NCI-H446 (cell line): ENCODE measurements around the gene HMGXB3.
"Not testable (repeated sequence)": the region's sequence is repeated elsewhere in the genome, so short reads cannot be mapped to it uniquely, and the experiment has no call there.

ENCODE experiments used
- DNase-seq, 2 experiments: peaks; one replicate each; lab custom pipeline; 2025; lab: John Stamatoyannopoulos, UW

Gene HMGXB3

DNA sequence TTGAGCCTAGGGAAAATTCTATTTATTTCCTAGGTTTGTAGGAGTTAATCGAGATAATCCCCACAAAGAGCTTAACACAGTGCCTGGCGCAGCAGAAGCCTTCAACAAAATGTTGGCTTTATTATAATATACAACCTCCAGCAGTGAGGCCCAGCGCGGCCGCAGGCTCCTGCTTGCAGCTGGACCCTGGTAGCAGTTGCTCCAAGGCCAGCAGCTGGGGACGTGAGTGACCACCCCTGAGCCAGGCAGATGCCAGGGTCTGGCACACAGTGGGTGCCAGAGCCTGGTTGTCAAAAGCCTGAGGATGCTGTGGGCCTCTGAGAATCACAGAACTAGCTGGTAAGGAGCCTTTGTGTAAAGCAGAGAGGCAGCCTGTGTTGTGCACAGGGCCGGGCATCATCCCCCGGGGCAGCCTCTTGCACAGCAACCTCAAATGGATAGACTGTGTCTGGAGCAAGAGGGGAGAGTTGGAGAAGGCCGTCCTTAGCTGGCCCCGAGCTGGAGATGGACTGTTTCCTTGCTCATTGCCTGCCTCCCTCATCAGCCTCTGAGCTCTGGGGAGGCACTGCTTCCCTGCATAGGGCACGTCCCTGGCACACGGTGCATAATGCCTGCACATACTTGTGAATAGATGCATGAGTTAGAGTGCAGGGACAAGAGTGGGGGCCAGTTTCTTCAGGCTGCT is 68.6 kb downstream of the HMGXB3 start:
- no peak for DNase-seq

DNA sequence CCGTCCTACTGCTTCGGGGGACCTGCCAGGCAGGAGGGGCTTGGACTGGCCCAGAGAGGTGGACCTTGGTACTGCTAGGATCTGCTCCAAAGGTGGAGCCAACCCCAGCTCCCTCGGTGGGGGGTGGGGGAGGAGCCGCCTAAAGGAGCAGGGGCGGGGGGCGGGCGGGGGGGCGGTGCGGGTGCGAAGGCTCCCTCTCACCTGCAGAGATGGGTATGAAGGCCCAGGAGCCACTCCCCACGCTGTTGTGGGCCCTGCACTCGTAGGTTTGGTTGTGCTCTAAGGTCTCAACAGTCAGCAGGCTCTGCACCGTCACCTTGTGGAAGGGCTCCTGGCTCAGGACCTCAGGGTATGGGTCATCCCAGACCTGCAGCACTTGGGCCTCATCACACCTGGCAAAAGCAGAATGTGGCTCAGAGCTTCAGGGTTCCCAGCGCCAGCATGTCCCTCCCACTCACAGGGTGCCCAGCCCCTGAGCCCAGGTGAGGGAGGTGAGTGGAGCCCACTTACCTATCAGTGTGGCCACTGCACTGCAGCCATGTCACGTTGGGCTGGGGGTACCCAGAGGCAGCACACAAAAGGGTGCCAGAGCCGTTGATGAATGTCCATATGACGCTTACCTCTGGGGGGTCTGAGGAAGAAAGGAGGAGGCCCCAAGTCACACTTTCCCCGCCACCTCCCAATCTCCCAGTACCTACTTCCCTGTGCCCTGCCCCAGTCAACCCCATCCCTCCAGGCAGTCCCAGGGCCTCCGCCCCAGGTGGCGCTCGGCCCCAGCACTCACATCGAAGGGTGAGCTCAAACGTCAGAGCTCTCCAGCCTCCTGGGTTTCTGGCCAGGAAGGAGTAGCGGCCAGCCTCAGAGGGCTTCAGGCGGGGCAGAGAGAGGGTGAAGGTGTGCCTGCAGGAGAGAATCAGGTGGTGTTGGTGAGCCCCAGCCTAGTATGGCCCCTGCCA is 69.4 kb downstream of the HMGXB3 start:
- no peak for DNase-seq

DNA sequence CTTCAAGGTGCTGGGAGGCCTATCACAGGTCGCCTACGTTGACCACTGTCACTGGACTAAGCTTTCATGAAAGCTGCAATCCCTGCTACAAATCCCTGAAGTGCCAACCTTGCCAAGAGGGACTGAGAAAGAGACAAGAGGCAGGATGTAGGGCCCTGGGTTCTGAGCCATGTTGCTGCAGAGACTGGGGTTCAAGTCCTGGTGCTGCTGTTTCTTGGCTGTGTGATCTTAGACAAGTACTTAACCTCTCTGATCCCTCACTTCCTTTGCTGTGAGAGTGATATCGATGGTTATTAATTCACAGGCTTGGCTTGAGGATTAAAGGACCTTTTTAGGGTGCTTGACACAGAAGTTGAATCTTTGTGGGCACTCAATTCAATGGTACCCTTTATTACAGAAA is 70.3 kb downstream of the HMGXB3 start:
- DNase-seq, result no peak

DNA sequence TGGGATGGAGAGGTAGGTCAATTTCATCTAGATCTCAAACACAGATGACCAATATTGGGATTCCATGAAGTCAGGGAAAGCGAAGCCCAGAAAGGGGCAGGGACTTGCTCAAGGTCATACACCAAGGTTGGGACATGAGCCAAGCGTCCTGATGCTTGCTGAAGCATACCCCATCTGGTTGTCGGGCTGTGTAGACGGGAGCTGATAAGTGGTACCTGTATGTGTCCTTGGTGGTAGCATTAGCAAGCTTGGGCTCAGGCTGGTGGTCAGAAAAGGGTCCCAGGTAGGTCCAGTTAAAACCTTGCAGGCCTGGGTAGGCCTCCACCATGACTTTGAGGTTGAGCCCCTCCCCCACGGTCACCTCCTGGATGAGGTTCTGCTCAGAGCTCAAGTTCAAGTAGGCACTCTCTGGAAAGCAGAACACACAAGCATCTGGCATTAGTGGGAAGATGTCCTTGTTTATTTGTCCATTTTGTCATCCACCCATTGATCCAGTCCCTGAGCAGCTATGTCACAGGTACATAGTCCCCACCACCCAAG is 72.6 kb downstream of the HMGXB3 start:
- no peak for DNase-seq

DNA sequence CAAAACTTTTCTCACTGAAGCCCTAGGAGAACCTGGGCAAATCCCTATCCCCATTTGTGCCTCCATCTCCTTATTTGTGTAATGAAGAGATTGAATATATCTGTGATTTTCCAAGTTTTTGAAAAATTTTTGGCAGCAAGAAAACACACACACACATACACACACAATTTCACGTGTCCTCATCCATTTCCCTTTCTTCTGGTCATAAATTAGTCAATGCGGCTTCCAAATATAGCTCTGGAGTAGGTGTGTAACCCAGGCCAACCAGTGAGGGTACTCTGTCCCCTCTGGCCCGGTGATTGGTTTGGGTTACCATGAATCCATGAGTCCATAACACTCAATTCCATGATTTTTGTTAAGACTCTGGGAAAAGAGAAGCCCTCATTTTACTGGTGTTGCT is 73.1 kb downstream of the HMGXB3 start:
- DNase-seq, result no peak

DNA sequence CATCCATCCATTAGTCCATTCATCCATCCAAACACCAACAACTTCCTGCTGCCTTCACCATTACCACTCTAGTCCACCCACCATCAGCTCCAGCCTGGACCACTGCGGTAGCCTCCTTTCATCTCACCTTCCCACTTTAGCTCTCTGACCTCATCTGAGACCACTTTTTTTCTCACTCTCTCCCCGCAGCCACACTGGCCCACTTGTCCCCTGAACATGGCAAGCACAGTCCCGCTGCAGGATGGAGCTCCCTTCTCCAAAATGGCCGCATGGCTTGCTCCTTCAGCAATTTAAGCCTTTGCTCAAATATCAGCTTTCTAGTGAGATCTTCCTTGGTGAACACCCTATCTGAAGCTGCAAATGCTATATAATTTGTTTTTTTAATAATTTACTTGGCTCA is 74.7 kb downstream of the HMGXB3 start:
- no peak for DNase-seq

DNA sequence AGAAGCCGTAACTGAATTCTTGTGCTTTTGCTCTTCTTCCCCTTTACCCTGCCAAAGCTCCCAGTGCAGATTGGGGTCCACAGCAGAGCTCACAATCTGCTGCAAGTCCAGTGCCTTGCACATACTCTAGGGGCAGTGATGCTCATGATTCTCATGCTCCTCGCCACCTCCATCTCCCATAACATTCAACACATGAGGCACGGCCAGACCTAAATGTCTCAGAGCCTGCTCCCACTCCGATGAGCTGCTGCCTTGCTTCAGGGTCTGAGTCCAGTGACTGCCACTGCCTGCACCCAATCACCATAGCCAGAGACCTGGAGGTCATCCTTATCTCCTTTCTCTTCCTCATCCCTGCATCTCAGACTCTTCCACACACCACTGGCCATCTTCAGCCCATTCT is 75.3 kb downstream of the HMGXB3 start:
- no peak for DNase-seq

DNA sequence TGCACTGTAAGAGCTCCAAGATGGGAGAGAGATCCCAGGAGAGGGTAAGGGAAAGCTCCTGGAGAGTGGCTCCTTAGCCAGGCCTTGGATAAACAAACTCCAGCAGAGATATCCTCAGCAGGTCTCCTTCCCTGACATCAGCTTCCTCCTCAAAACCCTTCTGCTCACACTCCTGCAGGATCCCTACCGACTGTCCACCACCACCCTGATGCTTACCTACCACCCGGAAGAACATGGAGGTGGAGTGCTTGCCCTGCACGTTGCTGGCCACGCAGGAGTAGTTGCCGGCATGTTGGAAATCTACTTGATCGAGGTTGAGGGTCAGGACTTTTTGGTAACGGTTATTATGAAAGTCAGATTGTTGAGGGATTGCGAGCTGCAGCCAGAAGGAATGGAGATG is 76.5 kb downstream of the HMGXB3 start:
- DNase-seq, result no peak

DNA sequence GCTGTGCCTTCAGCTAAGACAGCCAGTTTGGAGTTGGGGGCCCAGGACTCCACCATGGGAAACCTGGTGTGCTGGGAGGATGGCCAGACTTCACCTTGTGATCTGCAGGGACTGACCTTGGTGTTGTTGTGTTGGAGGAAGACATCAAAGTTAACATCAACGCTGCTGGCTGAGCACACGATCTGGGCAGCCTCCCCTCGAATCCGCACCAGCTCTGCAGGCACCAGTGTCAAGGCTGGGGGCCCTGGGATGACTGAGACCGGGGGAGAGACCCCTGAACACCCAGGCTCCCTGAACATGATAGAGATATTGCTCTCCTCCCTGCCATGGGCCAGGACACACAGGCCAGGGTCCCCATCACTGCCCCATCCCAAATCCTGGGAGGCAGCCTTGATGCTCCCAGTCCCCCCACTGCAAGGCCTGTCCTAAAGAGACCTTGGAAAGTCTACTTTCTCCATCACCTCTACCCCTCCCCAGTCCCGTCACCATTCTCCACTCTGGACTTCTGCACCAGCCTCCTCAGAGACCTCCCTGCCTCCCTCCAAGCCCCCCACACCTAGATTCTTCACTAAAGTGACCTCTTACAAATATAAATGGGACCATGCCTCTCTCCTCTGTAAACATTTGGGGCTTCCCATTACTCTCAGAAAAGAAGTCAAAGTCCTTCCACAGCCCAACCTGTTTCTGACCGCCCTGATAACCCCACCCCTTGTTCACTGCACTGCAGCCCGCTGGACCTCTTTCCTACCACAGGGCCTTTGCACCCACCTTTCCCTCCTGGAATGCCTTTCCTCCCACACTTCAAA is 77.7 kb downstream of the HMGXB3 start:
- no peak for DNase-seq

DNA sequence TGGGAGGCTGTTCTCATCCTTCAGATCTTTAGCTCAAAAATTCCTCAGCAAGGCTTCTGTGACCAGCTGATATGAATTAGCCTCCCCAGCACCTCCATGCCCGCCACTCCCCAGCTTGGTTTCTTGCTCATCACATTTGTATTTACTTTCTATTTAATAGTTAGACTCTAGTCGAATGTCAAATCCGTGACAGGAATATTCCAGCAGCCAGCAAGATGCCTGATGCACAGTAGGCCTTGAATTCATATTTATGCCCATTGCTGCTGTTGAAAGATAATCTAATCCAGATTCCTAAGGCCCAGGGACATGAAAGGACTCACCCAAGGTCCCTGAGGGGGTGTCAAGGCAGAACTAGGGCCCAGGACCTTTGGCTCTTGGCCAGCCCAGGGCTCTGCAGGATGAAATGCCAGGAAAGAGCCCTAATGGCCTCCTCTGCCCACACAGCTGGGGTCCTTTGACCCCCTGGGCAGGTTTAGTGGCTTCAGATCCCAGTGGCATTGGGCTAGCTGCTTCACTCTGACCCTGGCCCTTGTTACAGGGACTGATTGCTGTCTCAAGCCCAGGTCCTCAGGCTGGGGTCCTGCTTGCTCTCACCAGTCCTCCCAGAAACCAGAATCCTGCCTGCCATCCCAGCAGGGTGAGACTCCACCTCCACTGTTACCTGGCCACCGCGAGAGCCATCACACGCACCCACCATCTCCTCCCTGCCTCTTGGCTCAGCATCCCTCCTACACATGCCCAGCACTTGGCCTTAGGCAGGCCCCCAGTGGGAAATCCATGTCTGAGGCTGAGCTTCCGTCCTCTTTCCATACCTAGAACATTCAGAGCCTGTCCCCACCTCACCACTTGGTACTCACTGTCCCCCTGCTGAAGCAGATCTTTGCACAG is 78.5 kb downstream of the HMGXB3 start:
- DNase-seq, result no peak

DNA sequence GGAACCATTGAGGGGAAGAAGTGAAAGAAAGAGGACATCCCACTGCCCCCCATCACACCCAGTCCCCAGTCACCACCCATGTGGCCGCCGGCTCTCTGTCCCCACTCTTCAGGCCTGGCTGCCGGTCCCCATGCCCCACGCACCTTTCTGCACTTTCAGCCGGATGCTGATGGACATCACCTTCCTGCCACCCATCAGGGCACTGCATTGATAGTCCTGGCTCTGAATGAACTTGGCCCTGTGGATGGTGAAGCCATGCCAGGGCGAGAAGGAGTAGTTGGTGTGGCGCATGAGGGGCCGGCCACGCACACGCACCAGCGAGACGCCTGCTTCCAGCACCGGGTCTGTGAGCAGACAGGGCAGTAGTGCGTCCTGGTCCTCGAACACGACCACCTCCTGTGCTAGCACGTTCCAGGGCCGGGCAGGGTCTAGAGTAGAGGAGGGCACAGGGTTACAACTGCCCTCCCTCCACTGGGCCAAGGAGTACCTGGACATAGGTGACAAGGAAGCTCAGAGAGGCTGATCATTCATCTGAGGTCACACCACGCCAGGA is 79.4 kb downstream of the HMGXB3 start:
- no peak for DNase-seq

DNA sequence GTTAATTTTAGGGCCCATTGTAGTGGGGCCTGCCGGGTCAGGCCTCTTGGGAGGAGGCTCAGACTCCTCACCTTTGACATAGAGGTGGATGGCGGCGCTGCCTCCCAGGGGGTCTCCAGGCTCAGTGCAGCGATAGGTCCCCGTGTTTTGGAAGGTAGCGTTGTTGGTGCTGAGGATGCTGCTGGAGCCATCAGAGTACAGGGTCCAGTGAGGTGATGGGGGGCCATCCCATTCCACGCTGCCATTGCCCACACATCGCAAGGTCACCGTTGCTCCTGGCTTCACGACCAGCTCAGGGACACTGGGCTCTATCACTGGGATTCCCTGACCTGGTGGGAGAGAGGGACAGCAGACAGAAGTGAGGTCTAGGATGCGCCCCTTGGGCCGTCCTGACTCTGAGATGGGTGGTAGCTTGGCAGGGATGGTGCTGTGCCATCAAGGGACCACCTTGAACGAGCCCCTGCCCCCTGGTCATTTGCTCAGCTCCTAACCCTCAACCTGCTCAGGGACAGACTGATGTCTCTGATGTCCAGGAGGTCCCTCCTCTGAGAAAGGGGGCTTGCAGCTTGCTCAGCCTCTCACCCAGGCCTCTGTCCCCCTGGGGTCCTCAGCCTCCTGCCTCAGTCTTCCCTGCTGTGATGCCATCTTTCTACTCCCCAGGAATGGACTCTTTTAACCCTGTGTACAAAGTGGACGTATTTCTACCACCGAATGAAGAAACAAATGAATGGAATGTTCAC is 80.3 kb downstream of the HMGXB3 start:
- no peak for DNase-seq

DNA sequence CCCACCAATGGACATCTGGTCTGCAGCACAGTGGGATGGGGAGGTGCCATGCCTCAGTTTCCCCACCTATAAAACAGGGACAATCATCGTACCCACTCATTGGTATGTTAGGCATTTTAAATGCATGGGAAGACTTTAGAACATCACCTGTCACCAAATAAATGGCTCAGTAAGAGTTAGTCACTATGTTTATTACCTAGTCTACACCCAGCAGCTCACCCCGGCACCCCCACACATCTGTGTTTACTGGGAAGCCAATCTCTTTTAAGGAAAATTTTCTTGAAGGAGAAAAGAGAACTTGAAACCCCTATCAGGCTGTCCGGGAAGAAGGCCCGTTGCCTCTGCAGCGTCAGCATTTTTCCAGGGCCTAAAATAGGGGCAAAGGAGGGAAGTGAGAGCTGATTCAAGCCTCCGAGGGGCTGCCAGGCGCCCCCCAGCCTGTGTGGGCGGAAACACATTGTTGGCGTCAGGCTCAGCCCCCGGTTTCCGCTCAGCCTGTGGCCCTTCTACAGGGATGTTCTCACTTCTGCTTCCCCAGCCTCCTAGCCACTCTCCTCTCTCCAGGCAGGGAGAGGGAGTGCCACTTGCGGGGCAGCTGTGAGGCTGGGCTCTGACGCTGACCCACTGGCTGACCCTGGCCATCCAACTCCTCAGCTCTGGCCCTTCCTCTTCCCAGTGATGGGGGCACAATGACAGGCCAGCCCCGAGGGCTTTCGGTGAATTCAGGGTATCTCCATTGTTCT is 81.2 kb downstream of the HMGXB3 start:
- no peak for DNase-seq

DNA sequence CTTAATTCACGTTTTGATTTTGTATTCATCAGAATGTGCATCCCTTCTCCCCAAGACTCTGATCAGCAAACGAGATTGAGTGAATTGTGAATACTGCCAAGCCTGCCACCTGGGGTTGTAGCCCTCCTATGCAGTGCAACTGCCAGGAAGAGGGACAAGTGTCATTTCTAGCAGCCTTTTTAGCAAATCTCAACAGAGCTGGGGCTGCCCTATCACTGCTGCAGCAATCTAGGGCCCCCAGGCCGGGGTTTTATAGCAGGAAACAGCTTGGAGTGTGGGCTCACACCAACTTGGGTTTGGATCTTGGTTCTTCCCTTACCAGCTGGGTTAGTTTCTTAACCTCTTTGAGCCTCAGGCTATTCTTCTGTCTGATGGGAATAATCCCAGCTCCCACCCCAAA is 81.8 kb downstream of the HMGXB3 start:
- no peak for DNase-seq

DNA sequence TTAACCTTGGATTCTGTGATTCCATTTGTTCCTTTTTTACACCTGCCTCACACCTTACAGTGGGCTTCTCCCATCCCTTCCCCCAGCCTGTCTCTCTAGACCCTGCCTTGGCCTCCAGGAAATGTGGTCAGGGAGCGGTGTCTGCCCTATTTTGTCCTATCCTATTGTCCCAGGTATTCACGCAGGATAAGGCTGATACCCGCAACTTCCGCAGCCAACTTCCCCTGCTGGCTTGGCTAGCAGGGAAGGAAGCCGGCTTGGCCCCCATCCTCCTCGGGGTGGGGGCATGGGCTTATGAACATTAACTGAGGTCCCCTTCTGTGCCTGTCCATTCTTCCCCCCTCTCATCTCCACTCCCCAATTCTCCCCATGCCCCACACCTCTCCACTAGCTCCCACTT is 82.3 kb downstream of the HMGXB3 start:
- no peak for DNase-seq

DNA sequence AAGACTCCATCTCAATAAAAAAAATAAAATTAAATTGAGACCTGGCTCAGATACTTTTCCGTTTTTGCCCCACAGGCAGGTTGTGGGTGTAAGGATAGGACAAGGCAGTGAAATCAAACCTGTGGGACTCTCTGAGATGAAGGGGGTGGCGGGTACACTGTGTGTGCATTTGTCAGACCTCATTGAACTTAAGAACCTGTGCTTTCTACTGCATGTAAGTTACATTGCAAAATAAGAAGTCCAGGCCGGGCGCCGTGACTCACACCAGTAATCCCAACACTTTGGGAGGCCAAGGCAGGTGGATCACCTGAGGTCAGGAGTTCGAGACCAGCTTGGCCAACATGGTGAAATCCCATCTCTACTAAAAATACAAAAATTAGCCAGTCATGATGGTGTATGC is 84.2 kb downstream of the HMGXB3 start:
- not testable (repeated sequence) for DNase-seq

DNA sequence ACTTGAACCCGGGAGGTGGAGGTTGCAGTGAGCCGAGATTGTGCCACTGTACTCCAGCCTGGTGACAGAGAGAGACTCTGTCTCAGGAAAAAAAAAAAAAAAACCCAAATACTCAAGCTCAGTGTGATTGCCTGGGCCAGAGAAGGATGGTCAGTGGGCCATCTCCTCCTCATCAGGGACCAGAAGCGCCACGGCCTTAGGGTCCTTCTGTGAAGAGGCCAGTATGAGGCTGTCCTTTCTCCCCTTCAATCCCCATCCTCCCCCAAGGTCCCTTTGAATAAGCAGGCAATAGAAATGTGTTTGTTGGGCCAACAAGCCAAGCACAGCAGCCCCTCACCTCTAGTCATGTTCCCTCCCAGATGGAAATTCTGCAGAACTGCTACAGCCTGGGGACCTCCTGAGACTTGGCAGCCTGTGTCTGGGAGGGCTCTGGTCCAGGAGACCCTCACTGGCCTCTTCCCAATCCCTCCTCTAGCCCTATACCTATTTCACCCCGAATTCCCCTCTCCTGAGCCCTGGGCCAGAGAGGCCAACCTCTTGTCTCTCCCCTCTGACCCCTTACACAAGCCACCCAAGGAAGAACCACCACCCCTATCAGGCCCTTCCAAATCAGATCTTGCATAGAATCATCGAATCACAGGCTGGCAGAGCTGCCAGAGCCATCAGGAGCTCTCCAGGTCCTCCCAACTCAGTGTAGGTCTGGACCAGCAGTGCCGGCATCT is 84.8 kb downstream of the HMGXB3 start:
- DNase-seq, result no peak

DNA sequence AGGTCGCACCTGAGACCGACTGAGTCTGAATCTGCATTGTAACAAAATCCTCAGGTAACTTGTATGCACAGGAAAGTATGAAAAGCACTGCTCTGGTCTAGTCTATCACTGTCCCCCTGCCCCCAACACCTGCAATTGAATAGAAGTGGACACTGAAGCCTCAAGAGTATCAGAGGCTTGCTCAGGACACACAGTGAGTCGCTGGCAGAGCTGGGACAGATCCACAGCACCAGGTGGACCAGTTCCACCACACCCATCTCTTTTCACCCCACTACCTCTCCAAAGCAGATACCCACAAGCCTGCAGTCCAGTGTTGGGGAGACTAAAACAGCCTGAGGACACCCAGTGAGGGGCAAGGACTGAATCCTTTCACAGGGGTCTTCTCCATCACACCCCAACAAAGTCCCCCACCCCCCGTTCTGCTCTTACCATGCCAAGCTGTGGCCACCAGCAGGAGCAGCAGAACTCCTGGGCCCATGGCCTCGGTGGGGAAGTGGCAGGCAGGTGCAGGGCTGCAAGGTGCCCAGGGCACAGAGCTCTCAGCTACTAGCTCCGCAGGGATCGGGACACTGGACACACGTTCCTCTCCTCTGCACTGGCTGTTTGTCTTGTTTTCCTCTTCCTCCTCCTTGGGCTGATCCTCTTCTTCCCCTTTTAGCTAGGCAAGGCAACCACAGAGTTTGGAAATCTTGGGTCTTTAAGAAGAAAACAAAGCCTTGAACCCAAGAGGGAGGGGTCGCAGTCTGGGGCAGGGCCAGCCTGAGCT is 85.6 kb downstream of the HMGXB3 start, which contains the start of gene CSF1R:
Gene CSF1R (minus strand): TSS at position 605 of the 766 bp plus-strand sequence. CDS start 127 bp downstream, at position 478.
- DNase-seq, result no peak
